Mesenchymal stem cell (in vitro differentiated cells and primary cell): Measurements from ENCODE around the gene MPST.

Experiments used
- DNase-seq: peaks from one replicate; pipeline ENCODE4 v3.0.0-alpha.2; 2013
- H2AFZ ChIP-seq: one replicate; pipeline ENCODE4 v1.6.1; 2013; ENCODE audit warnings: low read depth, mild to moderate bottlenecking, control low read depth, inconsistent platforms, low read length, moderate library complexity
- H2AK5ac ChIP-seq: 2 replicates; pipeline ENCODE4 v1.6.1; 2013; ENCODE audit warnings: low read length, moderate library complexity, mild to moderate bottlenecking, inconsistent platforms; ENCODE audit not compliant: severe bottlenecking
- H2BK120ac ChIP-seq: one replicate; pipeline ENCODE4 v1.6.1; 2013; ENCODE audit warnings: low read depth, mild to moderate bottlenecking, inconsistent platforms, low read length, moderate library complexity
- H2BK12ac ChIP-seq, 2 experiments: one replicate each; pipeline ENCODE4 v1.6.1; 2013; ENCODE audit warnings: inconsistent platforms in 2 of 2, low read length in 2 of 2, mild to moderate bottlenecking in 2 of 2, moderate library complexity in 2 of 2, control low read depth in 1 of 2
- H2BK15ac ChIP-seq: one replicate; pipeline ENCODE4 v1.6.1; 2013; ENCODE audit warnings: mild to moderate bottlenecking, low read depth, inconsistent platforms; ENCODE audit not compliant: poor library complexity, severe bottlenecking
- H2BK5ac ChIP-seq: 2 replicates; pipeline ENCODE4 v1.6.1; 2013; ENCODE audit warnings: low read depth, mild to moderate bottlenecking, low read length, control low read depth, inconsistent platforms; ENCODE audit not compliant: poor library complexity, severe bottlenecking
- H3K14ac ChIP-seq, 2 experiments: one replicate each; pipeline ENCODE4 v1.6.1; 2013; ENCODE audit warnings: inconsistent platforms in 2 of 2, low read length in 2 of 2, control low read depth in 1 of 2, mild to moderate bottlenecking in 1 of 2, moderate library complexity in 1 of 2
- H3K18ac ChIP-seq, 2 experiments: one replicate each; pipeline ENCODE4 v1.6.1; 2013; ENCODE audit warnings: inconsistent platforms in 2 of 2, low read length in 2 of 2, control low read depth in 1 of 2, low read depth in 1 of 2, mild to moderate bottlenecking in 1 of 2
- H3K23ac ChIP-seq, 2 experiments: one replicate each; pipeline ENCODE4 v1.6.1; 2013; ENCODE audit warnings: inconsistent platforms in 2 of 2, low read length in 2 of 2, mild to moderate bottlenecking in 2 of 2, moderate library complexity in 2 of 2, control low read depth in 1 of 2
- H3K27ac ChIP-seq: 2 replicates; pipeline ENCODE4 v1.5.1; 2013; ENCODE audit warnings: mild to moderate bottlenecking, moderate library complexity, low read length, control low read depth, inconsistent platforms; ENCODE audit not compliant: poor library complexity, severe bottlenecking
- H3K27me3 ChIP-seq, 2 experiments: 2 replicates each; pipeline versions ENCODE4 v1.6.1 to v1.7.0; 2013; ENCODE audit warnings: low read length in 2 of 2, mild to moderate bottlenecking in 2 of 2, moderate library complexity in 2 of 2, control low read depth in 1 of 2, inconsistent platforms in 1 of 2; ENCODE audit not compliant: control insufficient read depth in 1 of 2, insufficient read depth in 1 of 2
- H3K36me3 ChIP-seq, 2 experiments: 2 replicates each; pipeline versions ENCODE4 v1.6.1 to v1.7.0; 2013; ENCODE audit warnings: low read length in 2 of 2, control low read depth in 1 of 2, inconsistent platforms in 1 of 2, low read depth in 1 of 2, mild to moderate bottlenecking in 1 of 2; ENCODE audit not compliant: insufficient read depth in 2 of 2, control insufficient read depth in 1 of 2
- H3K4ac ChIP-seq, 2 experiments: one replicate each; pipeline ENCODE4 v1.6.1; 2013; ENCODE audit warnings: inconsistent platforms in 2 of 2, low read length in 2 of 2, mild to moderate bottlenecking in 2 of 2, moderate library complexity in 2 of 2, control low read depth in 1 of 2, low read depth in 1 of 2
- H3K4me1 ChIP-seq: 2 replicates; pipeline ENCODE4 v1.6.1; 2013; ENCODE audit warnings: low read depth, low read length, control low read depth; ENCODE audit not compliant: control insufficient read depth, insufficient read depth
- H3K4me2 ChIP-seq: 2 replicates; pipeline ENCODE4 v1.6.1; 2013; ENCODE audit warnings: low read length, mild to moderate bottlenecking, inconsistent platforms; ENCODE audit not compliant: poor library complexity, severe bottlenecking
- H3K4me3 ChIP-seq, 2 experiments: 2 replicates each; pipeline versions ENCODE4 v1.5.1 to v1.7.0; 2013; ENCODE audit warnings: low read length in 2 of 2, mild to moderate bottlenecking in 2 of 2, control low read depth in 1 of 2, low read depth in 1 of 2; ENCODE audit not compliant: insufficient read depth in 1 of 2
- H3K79me1 ChIP-seq: replicated peaks from 2 replicates; pipeline ENCODE4 v1.6.1; 2013; ENCODE audit warnings: mild to moderate bottlenecking, control low read depth, low read length, inconsistent platforms; ENCODE audit not compliant: poor library complexity, severe bottlenecking
- H3K9ac ChIP-seq: 2 replicates; pipeline ENCODE4 v1.7.0; 2013; ENCODE audit warnings: mild to moderate bottlenecking, low read length, moderate library complexity
- H3K9me3 ChIP-seq: 2 replicates; pipeline ENCODE4 v1.7.0; 2013; ENCODE audit warnings: mild to moderate bottlenecking, low read length; ENCODE audit not compliant: control insufficient read depth
- H4K8ac ChIP-seq: one replicate; pipeline ENCODE4 v1.6.1; 2013; ENCODE audit warnings: inconsistent platforms, mild to moderate bottlenecking, low read length, moderate library complexity
- H4K91ac ChIP-seq: one replicate; pipeline ENCODE4 v1.6.1; 2013; ENCODE audit warnings: mild to moderate bottlenecking, low read length, inconsistent platforms
- WGBS: methylation state at CpG from one replicate; pipeline ENCODE4 v1.1.7; 2013; ENCODE audit warnings: mixed read lengths; 5-methylcytosine and 5-hydroxymethylcytosine counted together

The MPST gene

GRCh38 chr22:37010174-37010573 lies 9.4 kb upstream of the MPST start:
- Histone ChIP-seq H3K23ac (no peak overlapping the region), H2AFZ (no peak overlapping the region), H3K36me3 (no peaks in the 10 kb centered on the region), H3K27ac (no peak overlapping the region), H3K4ac (no peak overlapping the region), H3K79me1 (no peaks in the 10 kb centered on the region), H3K14ac (no peak overlapping the region), H3K4me3 (no peak overlapping the region), H3K4me2 (no peak overlapping the region), H4K91ac (no peak overlapping the region), H2BK120ac (no peak overlapping the region), H3K9me3 (peaks cover 10% of the 10 kb centered on the region), H3K27me3 (peaks cover 36 to 46% of the 10 kb centered on the region in 2 experiments), H2BK12ac (no peak overlapping the region), H3K4me1 (peaks cover 7% of the 10 kb centered on the region), H2BK5ac (no peak overlapping the region), H4K8ac (no peak overlapping the region), H2BK15ac (no peak overlapping the region), H3K18ac (no peak overlapping the region), H2AK5ac (no peak overlapping the region), H3K9ac (no peak overlapping the region)
- no peak for DNase-seq
- WGBS: 79% methylated on average over 4 of the region's 4 CpGs

- Histone ChIP-seq H3K9me3 (peaks cover 4% of the 10 kb centered on the region), H4K8ac (no peak overlapping the region), H3K27me3 (peaks cover 29 to 43% of the 10 kb centered on the region in 2 experiments), H2BK15ac (no peak overlapping the region), H3K14ac (no peak overlapping the region), H3K79me1 (peaks cover 2% of the 10 kb centered on the region), H2BK12ac (no peak overlapping the region), H4K91ac (no peak overlapping the region), H2AFZ (no peak overlapping the region), H3K4ac (no peak overlapping the region), H2BK120ac (no peak overlapping the region), H3K4me3 (no peak overlapping the region), H3K4me2 (no peak overlapping the region), H3K18ac (no peak overlapping the region), H3K27ac (no peak overlapping the region), H3K36me3 (peaks cover 0 to 4% of the 10 kb centered on the region in 2 experiments), H3K9ac (no peak overlapping the region), H3K4me1 (peaks cover 7% of the 10 kb centered on the region), H2BK5ac (no peak overlapping the region), H3K23ac (no peak overlapping the region), H2AK5ac (no peak overlapping the region)
- 94% methylated on average over 20 of the region's 20 CpGs for WGBS
- no peak for DNase-seq
Measured at GRCh38 chr22:37010976-37011375, 8.6 kb upstream of the MPST start.

DNA sequence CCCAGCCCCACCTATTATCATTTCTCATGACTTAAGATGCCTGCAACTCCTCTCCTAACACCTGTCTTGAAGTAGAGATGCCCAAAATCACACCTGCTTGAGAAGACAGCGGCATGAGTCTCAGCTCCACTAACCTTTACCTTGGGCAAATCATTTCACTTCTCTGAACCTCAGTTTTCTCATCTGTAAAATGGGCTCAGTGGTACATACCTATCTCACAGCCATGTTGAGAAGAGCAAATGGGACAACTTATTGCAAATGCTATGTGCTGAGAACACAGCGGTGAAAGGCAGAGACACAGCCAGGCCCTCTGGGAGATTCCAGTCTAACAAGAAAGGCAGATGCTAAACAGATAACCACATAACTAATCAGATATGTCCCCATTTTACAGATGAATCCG lies 8.1 kb upstream of the MPST start:
- Histone ChIP-seq H3K4me3 (no peak overlapping the region), H3K4ac (no peak overlapping the region), H2BK5ac (no peak overlapping the region), H3K4me1 (peaks cover 7% of the 10 kb centered on the region), H2AK5ac (no peak overlapping the region), H2BK12ac (no peak overlapping the region), H3K4me2 (no peak overlapping the region), H3K14ac (no peak overlapping the region), H3K36me3 (peaks cover 2 to 9% of the 10 kb centered on the region in 2 experiments), H2AFZ (no peak overlapping the region), H3K9me3 (peaks cover 4% of the 10 kb centered on the region), H3K79me1 (peaks cover 5% of the 10 kb centered on the region), H3K27ac (no peak overlapping the region), H3K23ac (no peak overlapping the region), H4K8ac (no peak overlapping the region), H2BK120ac (no peak overlapping the region), H3K9ac (no peak overlapping the region), H3K27me3 (peaks cover 24 to 38% of the 10 kb centered on the region in 2 experiments), H2BK15ac (no peak overlapping the region), H4K91ac (no peak overlapping the region), H3K18ac (no peak overlapping the region)
- DNase-seq: no peak
- 97% methylated on average over 3 of the region's 3 CpGs for WGBS

DNA sequence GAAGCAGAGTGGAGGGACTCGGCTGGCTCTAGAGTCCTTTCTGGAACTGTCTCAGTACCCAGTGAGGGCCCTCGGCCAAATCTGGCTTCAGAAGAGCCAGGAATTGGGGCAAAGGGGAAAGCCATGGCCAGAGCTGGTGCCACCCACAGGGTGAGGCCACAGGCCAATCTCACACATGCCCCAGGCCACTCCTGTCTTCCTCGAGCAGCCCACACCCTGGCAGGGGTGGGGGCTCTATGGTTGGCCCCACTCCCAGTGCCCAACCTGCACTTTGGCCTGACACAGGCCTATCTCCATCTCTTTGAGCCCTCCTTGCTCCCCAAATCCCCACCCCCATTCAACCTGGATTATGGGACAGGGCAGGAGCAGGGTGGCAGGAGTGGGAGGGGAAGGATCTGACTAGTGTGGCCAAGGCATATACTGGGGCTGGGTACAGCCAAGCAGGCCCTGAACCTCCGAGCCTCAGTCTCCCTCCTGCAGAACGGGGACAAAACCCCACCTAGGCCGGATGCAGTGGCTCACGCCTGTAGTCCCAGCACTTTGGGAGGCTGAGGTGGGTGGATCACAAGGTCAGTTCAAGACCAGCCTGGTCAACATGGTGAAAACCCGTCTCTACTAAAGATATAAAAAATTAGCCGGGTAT lies 7.2 kb upstream of the MPST start:
- WGBS: 92% methylated on average over 9 of the region's 9 CpGs
- Histone ChIP-seq H3K18ac (no peak overlapping the region), H3K27me3 (peaks cover 15 to 29% of the 10 kb centered on the region in 2 experiments), H4K91ac (no peak overlapping the region), H3K14ac (no peak overlapping the region), H3K4me1 (peaks cover 14% of the 10 kb centered on the region), H3K36me3 (peaks cover 11 to 18% of the 10 kb centered on the region in 2 experiments), H3K9ac (no peak overlapping the region), H3K4me2 (no peak overlapping the region), H2AFZ (no peak overlapping the region), H2AK5ac (no peak overlapping the region), H2BK15ac (no peak overlapping the region), H3K23ac (no peak overlapping the region), H2BK120ac (no peak overlapping the region), H2BK12ac (no peak overlapping the region), H3K79me1 (peaks cover 11% of the 10 kb centered on the region), H3K27ac (no peak overlapping the region), H4K8ac (no peak overlapping the region), H3K4me3 (no peak overlapping the region), H3K9me3 (no peaks in the 10 kb centered on the region), H3K4ac (no peak overlapping the region), H2BK5ac (no peak overlapping the region)
- DNase-seq: no peak
